ENCODE results near the gene CTNNB1. TPM values are rescaled to one million over a fixed set of nuclear protein-coding genes. Genes with fewer than 3 reads are reported as not detected.

Gene CTNNB1
- total and polyA plus RNA-seq, 2 of the 8 experiments (the other 6 are each of a cell fraction or from before 2014, with no cell fraction given): 356 to 579 TPM

- TF ChIP-seq SP4 (IDR thresholded peaks at IDR 0.05; ENCODE audit: low read length): no peak
- no peak for TF ChIP-seq SIN3A (conservative IDR thresholded peaks at IDR 0.05 in 1 of 2, IDR thresholded peaks at IDR 0.05 in 1 of 2; ENCODE audit: low read depth in 1 of 2, low read length in 2 of 2)
- no peak for TF ChIP-seq POU5F1 (IDR thresholded peaks at IDR 0.05; ENCODE audit: low read depth, low read length)
- TF ChIP-seq CBX5 (IDR thresholded peaks at IDR 0.05; ENCODE audit: low read depth, low read length): no peak
- no peak for TF ChIP-seq POLR2A (IDR thresholded peaks at IDR 0.05; ENCODE audit: control extremely low read depth in 1 of 2, low read depth in 2 of 2, low read length in 2 of 2)
- no peak for TF ChIP-seq E2F6 (IDR thresholded peaks at IDR 0.05)
Measured at GRCh38 chr3:41208507-41209220, 9.4 kb downstream of the CTNNB1 start (continued).

Data from H1 (cell line).